PC-3 (cell line): ENCODE measurements around the gene TOP2A.

Experiments
- CTCF ChIP-seq: fragments of 300-600 bp; sonication (generic); conservative IDR thresholded peaks from 2 replicates; pipeline ENCODE4 v1.5.1; 2017; ENCODE audit warnings: antibody characterized with exemption, low read depth, mild to moderate bottlenecking, low read length
- EZH2 ChIP-seq: fragments of 300-600 bp; sonication (generic); IDR thresholded peaks from one replicate; pipeline ENCODE4 v1.6.1; 2017; ENCODE audit warnings: antibody characterized with exemption, mild to moderate bottlenecking, low read length; ENCODE audit not compliant: unreplicated experiment
- EZH2phosphoT487 ChIP-seq: fragments of 300-600 bp; sonication (generic); IDR thresholded peaks from 2 replicates; pipeline ENCODE4 v1.6.1; 2018; ENCODE audit warnings: mild to moderate bottlenecking, antibody characterized with exemption, low read length, borderline replicate concordance

GRCh38 chr17:40364906-40365305 lies 52.8 kb downstream of the TOP2A start:
- no peak for TF ChIP-seq EZH2
- TF ChIP-seq CTCF, result no peak
- TF ChIP-seq EZH2phosphoT487, result no peak
